NCI-H526 treated with DMSO at 0.1 percent for 48 hours (cell line): ENCODE data around the gene RNU7-1.

Experiments
- DNase-seq: peaks from one replicate; lab custom pipeline; 2025; lab: John Stamatoyannopoulos, UW

Gene RNU7-1

GRCh38 chr12:6937481-6938352 is 5.9 kb upstream of the RNU7-1 start:
- DNase-seq: peak; percentile 95

- no peak for DNase-seq
These were observed 5.0 kb upstream of the RNU7-1 start for GRCh38 chr12:6938353-6939190.

GRCh38 chr12:6939191-6939540 is 4.5 kb upstream of the RNU7-1 start:
- DNase-seq: no peak

GRCh38 chr12:6941267-6941666 is 2.3 kb upstream of the RNU7-1 start:
- no peak for DNase-seq

GRCh38 chr12:6941782-6942181 is 1.8 kb upstream of the RNU7-1 start:
- no peak for DNase-seq

GRCh38 chr12:6942331-6942665 is 1.3 kb upstream of the RNU7-1 start:
- DNase-seq: no peak

GRCh38 chr12:6943389-6943721 is 261 bp upstream of the RNU7-1 start:
- DNase-seq: peak; percentile 93

- peak; percentile 94 for DNase-seq
These were observed 968 bp downstream of the RNU7-1 start for GRCh38 chr12:6944381-6945186.

GRCh38 chr12:6945613-6946012 is 2.0 kb downstream of the RNU7-1 start:
- DNase-seq: no peak

GRCh38 chr12:6946033-6946919 is 2.7 kb downstream of the RNU7-1 start:
- peak; percentile 93 for DNase-seq

GRCh38 chr12:6946920-6947374 is 3.3 kb downstream of the RNU7-1 start:
- DNase-seq: no peak

- no peak for DNase-seq
These were observed 4.0 kb downstream of the RNU7-1 start for GRCh38 chr12:6947615-6948014.

GRCh38 chr12:6948873-6949594 is 5.4 kb downstream of the RNU7-1 start:
- no peak for DNase-seq

GRCh38 chr12:6950401-6950801 is 6.8 kb downstream of the RNU7-1 start:
- no peak for DNase-seq

GRCh38 chr12:6950811-6951540 is 7.4 kb downstream of the RNU7-1 start, which contains the start of gene PTPN6:
TSS of gene PTPN6 (plus strand) at chr12:6951356. CDS start at chr12:6951513, 157 bp downstream.
- DNase-seq: no peak

GRCh38 chr12:6951551-6952120 is 8.0 kb downstream of the RNU7-1 start:
- no peak for DNase-seq

- DNase-seq: no peak
These were observed 8.7 kb downstream of the RNU7-1 start for GRCh38 chr12:6952121-6952862.

- DNase-seq: no peak
These were observed 9.3 kb downstream of the RNU7-1 start for GRCh38 chr12:6952863-6953441.
